SK-N-SH (cell line): Measurements from ENCODE around the gene CENPE. TPM values are rescaled to one million over a fixed set of nuclear protein-coding genes. Genes with fewer than 3 reads are reported as not detected.
"Not testable (repeated sequence)": the region's sequence is repeated elsewhere in the genome, so short reads cannot be mapped to it uniquely, and the experiment has no call there.

Source experiments
- CTCF ChIA-PET: fragments of 300-600, 350-600 bp; formaldehyde crosslinking; extraction: SDS; loops from one replicate; lab custom pipeline; 2021; lab: Yijun Ruan, JAX
- POLR2A ChIA-PET: fragments of 350-600 bp; sonication (Branson Sonifier 250); formaldehyde crosslinking; extraction: SDS; loops from one replicate; lab custom pipeline; 2020; ENCODE audit warnings: antibody characterized with exemption, inconsistent platforms; lab: Yijun Ruan, JAX
- DNase-seq: peaks from one replicate; pipeline ENCODE4 v3.0.0; 2012
- H2AFZ ChIP-seq: fragments of 200-600 bp; sonication (generic); 2 replicates; pipeline ENCODE4 v1.8.1; 2016; ENCODE audit warnings: antibody characterized with exemption, mild to moderate bottlenecking, low read depth
- H3F3A ChIP-seq: fragments of 200-600 bp; sonication (generic); replicated peaks from 2 replicates; pipeline ENCODE3; 2016; ENCODE audit warnings: antibody characterized with exemption, mild to moderate bottlenecking; ENCODE audit not compliant: insufficient read depth
- H3K27ac ChIP-seq, 2 experiments: fragments of 200-500 bp in 1 of 2; fragments of 200-600 bp in 1 of 2; sonication (Bioruptor generic) in 1 of 2; sonication (generic), shearing (Covaris generic) in 1 of 2; 2 replicates each; pipeline versions ENCODE4 v1.5.1 to v1.6.1; 2014 to 2016; ENCODE audit warnings: low read depth in 2 of 2, inconsistent platforms in 1 of 2, low read length in 1 of 2, mild to moderate bottlenecking in 1 of 2, mixed read lengths in 1 of 2
- H3K27me3 ChIP-seq: fragments of 200-600 bp; sonication (generic), shearing (Covaris generic); 2 replicates; pipeline ENCODE4 v1.6.1; 2016; ENCODE audit warnings: mixed run types; ENCODE audit not compliant: insufficient read depth
- H3K36me3 ChIP-seq, 2 experiments: fragments of 200-500 bp in 1 of 2; fragments of 200-600 bp in 1 of 2; sonication (Bioruptor generic) in 1 of 2; sonication (generic) in 1 of 2; replicated peaks in 1 of 2; 2 replicates each; pipeline versions ENCODE3 to v1.5.1; 2014 to 2016; ENCODE audit warnings: low read length in 1 of 2, mild to moderate bottlenecking in 1 of 2; ENCODE audit not compliant: insufficient read depth in 2 of 2, control insufficient read depth in 1 of 2
- H3K4me1 ChIP-seq, 2 experiments: fragments of 200-500 bp in 1 of 2; fragments of 200-600 bp in 1 of 2; sonication (Bioruptor generic) in 1 of 2; sonication (generic), shearing (Covaris generic) in 1 of 2; 2 replicates each; pipeline versions ENCODE4 v1.5.1 to v1.6.1; 2014 to 2016; ENCODE audit warnings: low read depth in 1 of 2, low read length in 1 of 2, mixed run types in 1 of 2; ENCODE audit not compliant: insufficient read depth in 2 of 2, control insufficient read depth in 1 of 2
- H3K4me2 ChIP-seq: fragments of 200-600 bp; sonication (generic), shearing (Covaris generic); 2 replicates; pipeline ENCODE4 v1.6.1; 2017; ENCODE audit warnings: mixed run types
- H3K4me3 ChIP-seq, 2 experiments: fragments of 200-500 bp in 1 of 2; fragments of 200-600 bp in 1 of 2; sonication (Bioruptor generic) in 1 of 2; sonication (generic), shearing (Covaris generic) in 1 of 2; 2 replicates each; pipeline versions ENCODE4 v1.5.1 to v1.8.1; 2014 to 2016; ENCODE audit warnings: low read depth in 2 of 2, inconsistent platforms in 1 of 2, low read length in 1 of 2, mild to moderate bottlenecking in 1 of 2, mixed read lengths in 1 of 2, moderate library complexity in 1 of 2
- H3K79me2 ChIP-seq: fragments of 200-600 bp; sonication (generic); 2 replicates; pipeline ENCODE4 v1.8.1; 2017; ENCODE audit warnings: mild to moderate bottlenecking; ENCODE audit not compliant: insufficient read depth
- H3K9ac ChIP-seq: fragments of 200-600 bp; sonication (generic); 2 replicates; pipeline ENCODE4 v1.6.1; 2017; ENCODE audit warnings: mixed run types
- H3K9me2 ChIP-seq: fragments of 200-600 bp; sonication (generic); 2 replicates; pipeline ENCODE4 v1.6.1; 2017; ENCODE audit warnings: mixed run types
- H3K9me3 ChIP-seq: fragments of 200-600 bp; sonication (generic); 2 replicates; pipeline ENCODE4 v1.6.1; 2017; ENCODE audit warnings: mixed run types, mild to moderate bottlenecking, moderate library complexity
- H4K20me1 ChIP-seq: fragments of 200-600 bp; sonication (generic); 2 replicates; pipeline ENCODE4 v1.6.1; 2017; ENCODE audit warnings: mild to moderate bottlenecking, mixed run types; ENCODE audit not compliant: insufficient read depth
- EZH2phosphoT487 ChIP-seq: fragments of 200-600 bp; sonication (generic); IDR thresholded peaks from 2 replicates; pipeline ENCODE4 v1.6.1; 2017; ENCODE audit warnings: low read depth, mixed run types, mild to moderate bottlenecking, antibody characterized with exemption, moderate library complexity, borderline replicate concordance
- FOSL2 ChIP-seq: IDR thresholded peaks from 2 replicates; pipeline ENCODE4 v1.4.0; 2012; ENCODE audit warnings: low read depth, mild to moderate bottlenecking, moderate library complexity, borderline replicate concordance
- FOXM1 ChIP-seq: IDR thresholded peaks from 2 replicates; pipeline ENCODE4 v1.4.0; 2012; ENCODE audit warnings: low read depth, mild to moderate bottlenecking
- GABPA ChIP-seq: IDR thresholded peaks from 2 replicates; pipeline ENCODE4 v1.4.0; 2012; ENCODE audit warnings: low read depth, mild to moderate bottlenecking
- IRF3 ChIP-seq: fragments of 150-350 bp; IDR thresholded peaks from 2 replicates; pipeline ENCODE4 v1.6.1; 2016; ENCODE audit warnings: mild to moderate bottlenecking, low read depth, low read length
- JUND ChIP-seq: IDR thresholded peaks from 2 replicates; pipeline ENCODE4 v1.4.0; 2012
- POLR2AphosphoS5 ChIP-seq: IDR thresholded peaks from 2 replicates; pipeline ENCODE4 v1.6.1; 2012; ENCODE audit warnings: low read depth, low read length
- RAD21 ChIP-seq: IDR thresholded peaks from 2 replicates; pipeline ENCODE4 v1.6.1; 2012; ENCODE audit warnings: mild to moderate bottlenecking, low read length
- RCOR1 ChIP-seq: fragments of 150-350 bp; IDR thresholded peaks from 2 replicates; pipeline ENCODE4 v1.6.1; 2017; ENCODE audit warnings: antibody characterized with exemption, low read length
- REST ChIP-seq: IDR thresholded peaks from 2 replicates; pipeline ENCODE4 v1.6.1; 2012; ENCODE audit warnings: mild to moderate bottlenecking, low read depth, low read length, moderate library complexity
- TCF12 ChIP-seq: IDR thresholded peaks from 2 replicates; pipeline ENCODE4 v1.4.0; 2012
- USF1 ChIP-seq: IDR thresholded peaks from 2 replicates; pipeline ENCODE4 v1.4.0; 2012; ENCODE audit warnings: low read depth, borderline replicate concordance
- USF2 ChIP-seq: fragments of 150-350 bp; IDR thresholded peaks from 2 replicates; pipeline ENCODE4 v1.6.1; 2017; ENCODE audit warnings: antibody characterized with exemption, low read length, low read depth, borderline replicate concordance
- YY1 ChIP-seq: IDR thresholded peaks from 2 replicates; pipeline ENCODE4 v1.4.0; 2012; ENCODE audit warnings: low read depth, mild to moderate bottlenecking
- WGBS: methylation state at CpG from one replicate; pipeline ENCODE4 v1.1.6; 2017; ENCODE audit warnings: low lambda C conversion rate; 5-methylcytosine and 5-hydroxymethylcytosine counted together
- polyA plus RNA-seq, 3 experiments: library from polyadenylated mRNA; depleted of rRNA; stranded (reverse); fragments of >200 nt; gene quantifications; 2 replicates each; pipeline ENCODE4 v1.2.3, GENCODE V29; 2012

The CENPE gene
- polyA plus RNA-seq, 1 of the 3 experiments (the other 2 are of a cell fraction), result 1.7 TPM

GRCh38 chr4:103198111-103198765 is at the start of gene CENPE (continued):
- TF ChIP-seq USF2, result no peak
- peak; percentile 87 for TF ChIP-seq FOXM1
- TF ChIP-seq POLR2AphosphoS5, result peak; percentile 39; the same call in 1 of the 2 replicates
- TF ChIP-seq REST, result no peak
- no peak for TF ChIP-seq FOSL2
- TF ChIP-seq RAD21, result no peak
- TF ChIP-seq IRF3, result no peak; the same call in 1 of the 2 replicates
- no peak for TF ChIP-seq EZH2phosphoT487
- peak; percentile 38; the same call in 1 of the 2 replicates for TF ChIP-seq USF1
- TF ChIP-seq RCOR1, result no peak

GRCh38 chr4:103244251-103244650 is 46.1 kb upstream of the CENPE start:
- DNase-seq, result no peak
- no peak overlapping the region for H3K9ac ChIP-seq
- no peak for TF ChIP-seq RCOR1
- TF ChIP-seq GABPA, result no peak
- no peak for TF ChIP-seq TCF12
- no peak for TF ChIP-seq JUND
- TF ChIP-seq YY1, result no peak
- TF ChIP-seq POLR2AphosphoS5, result no peak
- TF ChIP-seq, all 33 proteins: peak for 0
- Histone ChIP-seq H3K4me2 (no peak overlapping the region), H3K9me2 (no peaks in the 10 kb centered on the region), H3K4me1 (no peaks in the 10 kb centered on the region), H3K36me3 (no peaks in the 10 kb centered on the region), H3F3A (no peaks in the 10 kb centered on the region), H4K20me1 (no peaks in the 10 kb centered on the region), H2AFZ (no peak overlapping the region), H3K27ac (no peak overlapping the region), H3K79me2 (no peaks in the 10 kb centered on the region), H3K4me3 (no peak overlapping the region), H3K27me3 (no peaks in the 10 kb centered on the region), H3K9me3 (no peaks in the 10 kb centered on the region)
- WGBS, result 0% methylated on average over 1 of the region's 1 CpG
- ChIA-PET CTCF (no interaction called here), POLR2A (no interaction called here)

GRCh38 chr4:103230938-103231337 is 32.8 kb upstream of the CENPE start:
- H3K27me3 ChIP-seq, DNase-seq, H3K36me3 ChIP-seq, H3K9me2 ChIP-seq, POLR2A ChIA-PET, H4K20me1 ChIP-seq, H3K9me3 ChIP-seq, H3K4me2 ChIP-seq, H3K27ac ChIP-seq, CTCF ChIA-PET, H3K79me2 ChIP-seq, H3F3A ChIP-seq, H3K4me1 ChIP-seq, H3K9ac ChIP-seq, H2AFZ ChIP-seq, H3K4me3 ChIP-seq: not testable (repeated sequence)
- WGBS, result 19% methylated on average over 3 of the region's 3 CpGs

- H3K9me2 ChIP-seq, H3K9me3 ChIP-seq, H3K27me3 ChIP-seq, H2AFZ ChIP-seq, H3K79me2 ChIP-seq, H3F3A ChIP-seq, H3K4me1 ChIP-seq, POLR2A ChIA-PET, H3K4me2 ChIP-seq, CTCF ChIA-PET, H4K20me1 ChIP-seq, H3K36me3 ChIP-seq, H3K27ac ChIP-seq, DNase-seq, H3K4me3 ChIP-seq, H3K9ac ChIP-seq: not testable (repeated sequence)
- WGBS, result 0% methylated on average over 4 of the region's 4 CpGs
These were observed 25.4 kb upstream of the CENPE start for GRCh38 chr4:103223556-103223955.
